RWPE2 (cell line): Measurements from ENCODE around the gene LRMDA.
"Not testable (repeated sequence)": the region's sequence is repeated elsewhere in the genome, so short reads cannot be mapped to it uniquely, and the experiment has no call there.

Experiments
- ATAC-seq: fragments of 200-7000 bp; cut with Tn5 transposase; 3 replicates; pipeline ENCODE4 v1.9.1; 2021; ENCODE audit warnings: low read depth
- DNase-seq: peaks from one replicate; pipeline ENCODE4 v3.0.0-alpha.2; 2020; ENCODE audit warnings: low spot score
- H3K27ac ChIP-seq: fragments of 450-650 bp; 2 replicates; pipeline ENCODE4 v1.5.1; 2017; ENCODE audit warnings: mild to moderate bottlenecking; ENCODE audit not compliant: poor library complexity, severe bottlenecking
- H3K27me3 ChIP-seq: fragments of 250-450 bp; sonication (Bioruptor Pico); 2 replicates; pipeline ENCODE4 v1.5.1; 2021; ENCODE audit warnings: mild to moderate bottlenecking, moderate library complexity; ENCODE audit not compliant: insufficient read depth, poor library complexity, severe bottlenecking
- H3K36me3 ChIP-seq: fragments of 250-450 bp; sonication (Bioruptor Pico); 2 replicates; pipeline ENCODE4 v1.5.1; 2020; ENCODE audit warnings: low read depth, mild to moderate bottlenecking, moderate library complexity
- H3K4me1 ChIP-seq: fragments of 250-450 bp; sonication (Bioruptor Pico); 2 replicates; pipeline ENCODE4 v1.5.1; 2021; ENCODE audit warnings: mild to moderate bottlenecking, moderate library complexity; ENCODE audit not compliant: insufficient read depth, poor library complexity, severe bottlenecking
- H3K4me3 ChIP-seq: fragments of 250-450 bp; sonication (Bioruptor Pico); 2 replicates; pipeline ENCODE4 v1.5.1; 2021; ENCODE audit warnings: mild to moderate bottlenecking, moderate library complexity; ENCODE audit not compliant: severe bottlenecking
- H3K9me3 ChIP-seq: fragments of 250-450 bp; sonication (Bioruptor Pico); 2 replicates; pipeline ENCODE4 v1.5.1; 2021; ENCODE audit warnings: mild to moderate bottlenecking, moderate library complexity; ENCODE audit not compliant: severe bottlenecking
- TF ChIP-seq, protein P1 (sequence below): fragments of 450-650 bp; IDR thresholded peaks from one replicate; pipeline ENCODE4 v1.5.1; 2017; ENCODE audit warnings: mild to moderate bottlenecking, moderate library complexity; ENCODE audit not compliant: poor library complexity, severe bottlenecking

The LRMDA gene

DNA sequence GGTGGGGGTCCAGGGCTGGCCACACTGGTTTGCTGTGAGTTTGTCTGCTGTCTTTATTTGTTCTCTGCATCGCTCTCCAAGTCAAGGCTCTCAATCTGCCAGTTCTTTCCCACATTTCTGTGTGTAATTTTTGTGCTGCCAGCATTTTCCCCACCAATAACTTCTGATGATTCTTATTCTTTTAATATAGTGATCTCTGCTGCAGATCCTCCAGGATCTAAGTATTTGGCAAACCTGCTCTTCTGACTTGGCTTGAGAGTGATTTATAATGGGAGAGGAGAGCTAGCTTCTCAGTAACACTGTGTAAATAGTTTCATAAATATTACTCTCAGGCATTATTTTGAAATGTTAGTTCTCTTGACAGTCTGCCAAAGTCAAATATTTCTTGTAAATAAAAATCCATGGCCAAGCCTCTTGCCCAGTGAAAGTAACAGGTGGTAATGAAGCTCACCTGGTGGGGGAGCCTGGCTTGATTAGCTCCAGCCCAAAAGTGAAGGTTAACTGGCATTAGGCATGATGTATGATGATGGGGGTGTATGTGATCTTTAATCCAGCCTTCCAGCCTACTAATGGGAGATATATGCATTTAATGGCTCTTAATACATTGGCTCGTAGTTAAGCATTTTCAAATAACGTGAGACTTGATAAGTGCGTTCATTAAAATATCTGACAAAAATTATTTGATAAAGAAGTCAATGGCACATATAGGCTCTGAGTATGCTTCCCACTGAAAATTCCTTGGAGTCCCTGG is 1150.3 kb downstream of the LRMDA start:
- DNase-seq (no peak), ATAC-seq (no peak)
- Histone ChIP-seq H3K9me3 (no peaks in the 10 kb centered on the region), H3K4me1 (peaks cover 20% of the 10 kb centered on the region), H3K4me3 (no peak overlapping the region), H3K27ac (no peak overlapping the region), H3K27me3 (no peaks in the 10 kb centered on the region), H3K36me3 (no peaks in the 10 kb centered on the region)
- TF ChIP-seq, protein P1, sequence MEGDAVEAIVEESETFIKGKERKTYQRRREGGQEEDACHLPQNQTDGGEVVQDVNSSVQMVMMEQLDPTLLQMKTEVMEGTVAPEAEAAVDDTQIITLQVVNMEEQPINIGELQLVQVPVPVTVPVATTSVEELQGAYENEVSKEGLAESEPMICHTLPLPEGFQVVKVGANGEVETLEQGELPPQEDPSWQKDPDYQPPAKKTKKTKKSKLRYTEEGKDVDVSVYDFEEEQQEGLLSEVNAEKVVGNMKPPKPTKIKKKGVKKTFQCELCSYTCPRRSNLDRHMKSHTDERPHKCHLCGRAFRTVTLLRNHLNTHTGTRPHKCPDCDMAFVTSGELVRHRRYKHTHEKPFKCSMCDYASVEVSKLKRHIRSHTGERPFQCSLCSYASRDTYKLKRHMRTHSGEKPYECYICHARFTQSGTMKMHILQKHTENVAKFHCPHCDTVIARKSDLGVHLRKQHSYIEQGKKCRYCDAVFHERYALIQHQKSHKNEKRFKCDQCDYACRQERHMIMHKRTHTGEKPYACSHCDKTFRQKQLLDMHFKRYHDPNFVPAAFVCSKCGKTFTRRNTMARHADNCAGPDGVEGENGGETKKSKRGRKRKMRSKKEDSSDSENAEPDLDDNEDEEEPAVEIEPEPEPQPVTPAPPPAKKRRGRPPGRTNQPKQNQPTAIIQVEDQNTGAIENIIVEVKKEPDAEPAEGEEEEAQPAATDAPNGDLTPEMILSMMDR, result no peak

DNA sequence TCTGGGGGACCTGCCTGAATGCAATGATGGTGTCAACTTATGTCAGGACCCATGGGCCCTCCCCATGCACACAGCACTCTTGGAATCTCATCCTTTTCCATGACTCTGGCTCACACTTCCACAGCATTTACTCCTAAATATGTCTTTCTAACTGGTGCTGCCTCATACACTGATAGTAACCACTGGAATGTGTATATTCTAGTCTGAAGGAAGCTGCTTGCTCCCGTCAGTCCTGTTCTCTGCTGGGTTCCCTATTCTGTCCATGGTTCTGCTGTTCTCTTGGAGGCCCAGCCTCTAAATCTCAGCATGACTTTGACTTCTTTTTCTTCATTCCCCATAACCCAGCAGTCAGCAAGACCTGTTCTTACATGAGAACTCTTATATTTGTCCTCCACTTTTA is 1151.1 kb downstream of the LRMDA start:
- no peaks in the 10 kb centered on the region for H3K36me3 ChIP-seq
- peak overlapping the region; percentile 85 for H3K27ac ChIP-seq
- ATAC-seq, result no peak
- H3K4me3 ChIP-seq, result no peak overlapping the region
- H3K27me3 ChIP-seq, result no peaks in the 10 kb centered on the region
- H3K9me3 ChIP-seq, result no peaks in the 10 kb centered on the region
- TF ChIP-seq, protein P1, result no peak
- H3K4me1 ChIP-seq, result peaks cover 20% of the 10 kb centered on the region
- no peak for DNase-seq

DNA sequence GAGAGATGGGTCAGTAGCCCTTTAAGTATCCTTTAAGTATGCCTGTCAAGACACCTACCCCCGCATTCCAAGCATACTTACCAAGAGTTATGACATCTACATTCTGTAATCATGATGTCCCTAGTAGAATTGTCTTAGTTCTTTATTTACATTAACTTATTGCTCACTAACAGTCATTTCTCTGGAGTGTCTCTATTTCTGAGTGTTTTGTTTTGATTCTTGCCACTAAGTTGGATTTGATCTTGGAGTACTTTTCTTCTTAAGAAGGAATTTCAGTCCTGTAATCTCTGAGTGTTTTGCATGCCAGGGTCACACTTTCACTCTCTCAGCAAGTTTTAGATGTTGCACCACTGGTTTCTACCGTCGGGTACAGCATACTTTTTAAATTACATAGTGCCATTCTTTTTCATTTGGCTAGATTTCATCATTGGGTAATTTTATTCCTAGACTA is 1152.3 kb downstream of the LRMDA start:
- H3K36me3 ChIP-seq, result no peaks in the 10 kb centered on the region

DNA sequence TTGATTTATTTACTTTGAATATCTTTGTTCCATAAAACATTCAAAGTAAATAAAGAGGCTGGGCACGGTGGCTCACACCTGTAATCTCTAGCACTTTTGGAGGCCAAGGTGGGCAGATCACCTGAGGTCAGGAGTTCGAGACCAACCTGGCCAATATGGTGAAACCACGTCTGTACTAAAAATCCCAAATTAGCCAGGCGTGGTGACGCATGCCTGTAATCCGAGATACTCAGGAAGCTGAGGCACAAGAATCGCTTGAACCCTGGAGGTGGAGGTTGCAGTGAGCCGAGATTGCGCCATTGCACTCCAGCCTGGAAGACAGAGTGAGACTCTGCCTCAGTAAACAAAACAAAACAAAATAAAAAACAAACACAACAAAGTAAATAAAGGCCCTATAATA is 1153.0 kb downstream of the LRMDA start:
- not testable (repeated sequence) for H3K4me3 ChIP-seq, DNase-seq, H3K9me3 ChIP-seq, H3K27me3 ChIP-seq, H3K36me3 ChIP-seq, ATAC-seq
- peak overlapping the region; percentile 85 for H3K27ac ChIP-seq
- H3K4me1 ChIP-seq, result peaks cover 20% of the 10 kb centered on the region

More for the DNA sequence above, 1152.3 kb downstream of the LRMDA start:
- Histone ChIP-seq H3K4me1 (peaks cover 20% of the 10 kb centered on the region), H3K27ac (peak overlapping the region; percentile 85), H3K9me3 (no peaks in the 10 kb centered on the region), H3K4me3 (no peak overlapping the region), H3K27me3 (no peaks in the 10 kb centered on the region)
- TF ChIP-seq, protein P1, result no peak
- ATAC-seq (peak; percentile 96), DNase-seq (no peak)
